Measurements from ENCODE around the gene UEVLD.

The UEVLD gene

GRCh38 chr11:18590571-18590970, 2.0 kb upstream of the UEVLD start:
- no peak for DNase-seq (ENCODE audit: low read depth in 4 of 4, low spot score in 1 of 4)

- DNase-seq (ENCODE audit: low read depth in 4 of 4, low spot score in 1 of 4), result no peak
Observed at GRCh38 chr11:18581825-18582224, 6.7 kb downstream of the UEVLD start.

- DNase-seq (ENCODE audit: low read depth in 4 of 4, low spot score in 1 of 4), result no peak
Observed at GRCh38 chr11:18580113-18580766, 8.3 kb downstream of the UEVLD start.

- no peak for DNase-seq (ENCODE audit: low read depth in 4 of 4, low spot score in 1 of 4)
Observed at GRCh38 chr11:18578975-18579598, 9.4 kb downstream of the UEVLD start.

GRCh38 chr11:18575361-18575760, 13.2 kb downstream of the UEVLD start:
- no peak for DNase-seq (ENCODE audit: low read depth in 4 of 4, low spot score in 1 of 4)

DNA sequence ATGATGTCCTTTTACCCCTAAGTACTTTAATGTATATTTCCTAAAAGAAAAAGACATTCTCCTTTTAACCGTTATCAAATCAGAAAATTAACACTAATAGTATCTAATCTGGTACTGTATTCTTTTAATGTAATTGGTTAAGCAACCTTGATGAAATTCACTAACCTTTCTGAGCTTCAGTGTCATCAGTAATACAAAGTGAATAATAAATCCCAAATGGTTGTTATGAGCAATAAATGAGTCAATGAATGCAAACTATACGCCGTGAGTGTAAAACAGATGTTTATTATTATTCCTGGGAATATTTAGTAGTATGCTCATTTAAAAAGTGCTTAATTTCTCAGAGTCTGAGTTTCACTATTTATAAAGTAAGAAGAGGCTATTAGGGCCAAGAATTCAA, 21.5 kb downstream of the UEVLD start:
- DNase-seq (ENCODE audit: low read depth in 4 of 4, low spot score in 1 of 4), result no peak

DNA sequence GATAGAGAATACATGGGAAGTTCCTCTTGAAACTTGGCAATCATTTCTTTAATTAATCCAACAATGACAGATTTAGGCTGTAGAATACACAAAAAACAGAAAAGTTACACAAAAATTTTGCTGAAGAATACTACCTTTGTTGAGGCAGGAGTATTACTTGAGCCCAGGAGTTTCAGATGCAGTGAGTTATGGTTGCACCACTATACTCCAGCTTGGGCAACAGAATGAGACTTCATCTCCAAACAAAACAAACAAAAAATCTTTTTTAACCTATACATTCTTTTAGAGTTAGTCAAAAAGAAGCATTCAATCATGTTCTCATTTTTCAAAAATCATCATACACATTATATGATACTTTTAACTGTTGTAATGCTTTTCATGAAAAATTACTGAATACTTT, 22.1 kb downstream of the UEVLD start:
- DNase-seq (ENCODE audit: low read depth in 4 of 4, low spot score in 1 of 4), result no peak

DNA sequence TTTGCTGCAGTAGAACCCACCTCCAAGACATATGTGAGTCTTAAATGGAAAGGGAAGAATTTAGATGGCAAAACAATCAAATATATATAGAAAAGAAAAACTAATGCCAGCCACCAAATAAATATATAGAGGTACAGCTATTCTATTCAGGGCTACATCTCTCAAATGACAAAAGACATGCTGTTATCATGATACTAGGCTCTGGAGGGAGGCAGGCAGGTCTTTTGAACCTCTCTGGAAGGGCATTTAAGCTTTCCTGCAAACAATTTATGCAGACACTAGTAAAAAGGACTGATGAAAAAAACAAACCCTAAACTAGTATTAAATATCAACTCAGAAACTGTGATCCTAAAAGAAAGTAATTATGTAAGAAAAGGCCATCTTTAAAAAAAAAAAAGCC, 24.4 kb downstream of the UEVLD start:
- no peak for DNase-seq (ENCODE audit: low read depth in 4 of 4, low spot score in 1 of 4)

- DNase-seq (ENCODE audit: low read depth in 4 of 4, low spot score in 1 of 4), result no peak
Observed at GRCh38 chr11:18563090-18563730, 25.3 kb downstream of the UEVLD start.

GRCh38 chr11:18548001-18548400, 40.5 kb downstream of the UEVLD start:
- DNase-seq (ENCODE audit: low read depth in 4 of 4, low spot score in 1 of 4), result no peak

GRCh38 chr11:18540207-18541009, 48.1 kb downstream of the UEVLD start:
- no peak for DNase-seq (ENCODE audit: low read depth in 4 of 4, low spot score in 1 of 4)

- DNase-seq (ENCODE audit: low read depth in 4 of 4, low spot score in 1 of 4), result no peak
Observed at GRCh38 chr11:18536209-18536608, 52.3 kb downstream of the UEVLD start.

DNA sequence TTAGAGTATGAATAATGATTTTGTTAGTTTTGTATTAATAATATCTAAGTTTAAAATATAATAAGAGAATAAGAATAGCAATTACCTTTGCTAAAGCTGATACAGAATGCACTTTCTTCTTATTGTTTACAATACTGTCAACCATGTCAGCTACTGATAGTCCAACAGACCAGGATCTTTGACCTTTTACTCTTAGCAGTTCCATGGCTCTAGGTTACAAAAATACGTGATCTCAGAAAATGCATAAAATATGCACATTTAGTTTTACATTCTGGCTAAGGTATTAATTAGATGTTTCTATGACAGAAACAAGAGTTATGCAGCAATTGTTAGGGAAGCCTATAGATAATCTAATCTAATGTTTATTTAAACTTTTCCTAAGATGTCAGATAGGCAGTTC, 54.3 kb downstream of the UEVLD start:
- DNase-seq (ENCODE audit: low read depth in 4 of 4, low spot score in 1 of 4), result no peak

DNA sequence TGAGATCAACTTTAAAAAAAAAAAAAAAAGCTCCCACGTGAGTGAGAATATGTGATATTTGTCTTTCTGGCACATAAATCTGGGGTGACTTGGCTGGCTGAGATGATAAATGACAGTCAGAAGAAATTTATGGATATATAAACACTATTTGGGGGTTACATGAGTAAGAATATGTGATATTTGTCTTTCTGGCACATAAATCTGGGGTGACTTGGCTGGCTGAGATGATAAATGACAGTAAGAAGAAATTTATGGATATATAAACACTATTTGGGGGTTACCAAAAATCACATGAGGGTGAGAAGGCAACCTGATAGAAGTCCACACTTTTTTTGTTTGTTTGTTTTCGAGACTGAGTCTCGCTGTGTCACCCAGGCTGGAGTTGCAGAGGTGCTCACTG, 55.2 kb downstream of the UEVLD start:
- no peak for DNase-seq (ENCODE audit: low read depth in 4 of 4, low spot score in 1 of 4)

- no peak for DNase-seq (ENCODE audit: low read depth in 4 of 4, low spot score in 1 of 4)
Observed at GRCh38 chr11:18527512-18527911, 61.0 kb downstream of the UEVLD start.

DNA sequence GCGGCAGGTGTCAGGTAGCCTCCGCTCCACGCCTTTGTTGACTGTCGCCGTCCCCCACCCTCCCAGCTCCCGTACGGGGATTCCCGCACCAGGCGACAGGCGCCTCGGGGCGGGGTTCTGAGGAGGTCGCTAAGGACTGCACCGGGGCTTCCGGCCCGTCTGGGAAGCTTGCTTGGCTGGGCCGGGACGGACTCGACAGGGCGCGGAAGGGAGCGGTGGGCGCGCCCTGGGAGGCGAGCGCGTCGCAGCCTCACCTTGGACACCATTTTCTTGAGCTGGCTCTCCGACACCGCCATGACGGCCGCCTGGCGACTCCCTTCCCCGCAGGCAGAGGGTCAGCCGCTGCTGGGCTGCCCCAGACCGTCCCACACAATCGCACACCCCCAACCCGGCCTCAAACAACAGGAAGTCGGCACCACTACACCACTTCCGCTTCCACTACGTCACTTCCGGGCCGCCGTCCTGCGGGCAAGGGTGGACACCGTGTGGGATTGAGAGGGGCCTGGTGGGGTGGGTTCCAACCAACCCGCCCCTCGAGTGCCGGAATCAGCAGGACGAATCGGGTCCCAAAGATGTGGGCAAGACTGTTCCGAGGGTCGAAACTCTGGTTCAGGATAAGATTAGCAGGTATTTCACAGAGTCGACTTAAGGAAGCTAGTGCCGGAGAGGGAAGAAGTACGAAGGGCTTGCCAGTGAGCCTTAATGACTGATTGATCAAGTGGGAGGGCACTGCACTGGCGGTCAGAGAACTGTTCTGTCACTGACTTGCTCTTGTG, 61.8 kb downstream of the UEVLD start, which contains the start of gene TSG101:
Gene TSG101, minus strand, starts transcription at position 422 of the 776 bp plus-strand sequence. Its CDS starts 126 bp downstream, at position 296.
- peak; percentile 90 to 94 (median 92) for DNase-seq (ENCODE audit: low read depth in 4 of 4, low spot score in 1 of 4)

DNA sequence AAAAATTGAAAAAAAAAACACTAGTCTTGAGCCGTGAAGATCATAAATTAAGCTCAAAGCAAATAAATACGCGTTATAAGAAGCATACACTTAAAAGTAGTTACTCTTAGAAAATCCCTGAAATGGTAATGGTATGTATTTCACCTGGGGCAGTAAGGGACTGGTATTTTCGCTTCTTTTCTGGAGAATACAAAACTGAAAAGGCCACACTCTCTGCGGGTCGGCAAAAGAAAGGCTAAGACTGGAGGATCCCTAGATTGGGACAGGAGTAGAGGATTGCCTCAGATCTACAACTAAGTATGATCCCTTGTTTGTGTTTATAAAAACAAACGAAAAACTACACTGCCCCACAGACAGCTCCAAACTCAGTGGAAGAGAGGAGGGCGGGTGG, 62.4 kb downstream of the UEVLD start:
- no peak for DNase-seq (ENCODE audit: low read depth in 4 of 4, low spot score in 1 of 4)

DNA sequence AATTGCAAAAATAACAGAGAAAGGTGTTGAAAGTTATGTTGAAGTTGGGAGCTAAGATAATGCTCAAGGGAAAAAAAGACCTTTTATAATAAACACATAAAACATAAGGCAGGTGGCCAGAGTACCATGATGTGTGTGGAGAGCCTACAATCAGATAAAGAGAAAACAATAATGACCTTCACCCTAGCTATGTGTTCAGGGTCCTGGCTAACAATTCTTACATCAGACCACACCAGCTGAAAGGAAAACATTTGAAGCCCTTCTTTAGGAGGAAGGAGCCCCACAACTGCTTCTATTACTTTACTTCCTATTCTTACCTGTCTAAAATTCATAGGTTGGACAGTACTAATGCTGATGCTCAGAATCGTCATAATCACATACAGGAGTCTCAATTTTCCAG, 64.3 kb downstream of the UEVLD start:
- DNase-seq (ENCODE audit: low read depth in 4 of 4, low spot score in 1 of 4), result no peak

DNA sequence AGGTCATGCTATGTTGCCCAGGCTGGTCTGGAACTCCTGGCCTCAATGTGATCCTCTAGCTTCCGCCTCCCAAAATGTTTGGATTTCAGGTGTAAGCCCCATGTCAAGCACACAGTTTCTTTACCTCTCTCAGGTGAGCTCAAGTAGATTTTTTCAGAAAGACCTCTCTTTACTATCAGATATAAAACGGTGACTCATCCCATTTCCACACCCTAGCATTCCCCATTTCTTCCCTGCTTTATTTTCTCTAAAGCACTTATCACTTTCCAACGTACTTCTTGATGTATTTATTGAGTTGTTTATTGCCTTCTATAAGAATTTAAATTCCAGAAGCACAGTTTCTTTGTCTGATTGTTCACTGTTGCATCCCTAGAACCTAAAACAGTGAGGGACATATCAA, 65.5 kb downstream of the UEVLD start:
- no peak for DNase-seq (ENCODE audit: low read depth in 4 of 4, low spot score in 1 of 4)

GRCh38 chr11:18522388-18522787, 66.1 kb downstream of the UEVLD start:
- no peak for DNase-seq (ENCODE audit: low read depth in 4 of 4, low spot score in 1 of 4)

- DNase-seq (ENCODE audit: low read depth in 4 of 4, low spot score in 1 of 4), result no peak
Observed at GRCh38 chr11:18521122-18521521, 67.4 kb downstream of the UEVLD start.
